TTC549 (cell line): ENCODE measurements around the gene CCDC9.
"Not testable (repeated sequence)": the region's sequence is repeated elsewhere in the genome, so short reads cannot be mapped to it uniquely, and the experiment has no call there.

ENCODE experiments used
- FAIRE-seq: peaks from 2 replicates; lab custom pipeline; 2012; peaks lifted over from hg19 to GRCh38; lab: Jason Lieb, UNC

CCDC9 gene

GRCh38 chr19:47300867-47301266 is 44.5 kb downstream of the CCDC9 start:
- not testable (repeated sequence) for FAIRE-seq

- no peak for FAIRE-seq
Measured at GRCh38 chr19:47302249-47302648, 45.9 kb downstream of the CCDC9 start.

GRCh38 chr19:47303966-47304365 is 47.6 kb downstream of the CCDC9 start:
- no peak for FAIRE-seq

- FAIRE-seq, result no peak
Measured at GRCh38 chr19:47305309-47305751, 49.0 kb downstream of the CCDC9 start.

GRCh38 chr19:47306303-47306702 is 50.0 kb downstream of the CCDC9 start:
- FAIRE-seq, result no peak

GRCh38 chr19:47309038-47309437 is 52.7 kb downstream of the CCDC9 start:
- FAIRE-seq, result no peak

GRCh38 chr19:47309608-47310007 is 53.3 kb downstream of the CCDC9 start, which contains the start of gene C5AR1:
C5AR1 (plus strand) TSS chr19:47309861; CDS start chr19:47309896, 35 bp downstream.
- no peak for FAIRE-seq

- FAIRE-seq, result no peak
Measured at GRCh38 chr19:47310323-47310722, 54.0 kb downstream of the CCDC9 start.

GRCh38 chr19:47310819-47311218 is 54.5 kb downstream of the CCDC9 start:
- no peak for FAIRE-seq

- no peak for FAIRE-seq
Measured at GRCh38 chr19:47312366-47313006, 56.2 kb downstream of the CCDC9 start.

GRCh38 chr19:47313754-47314295 is 57.5 kb downstream of the CCDC9 start:
- FAIRE-seq, result no peak

- no peak for FAIRE-seq
Measured at GRCh38 chr19:47315125-47315821, 58.9 kb downstream of the CCDC9 start.

GRCh38 chr19:47316513-47316912 is 60.2 kb downstream of the CCDC9 start:
- FAIRE-seq, result no peak

- FAIRE-seq, result no peak
Measured at GRCh38 chr19:47319923-47320871, 63.9 kb downstream of the CCDC9 start.
